Endothelial cell of umbilical vein (primary cell): Measurements from ENCODE around the gene PODNL1. TPM values are rescaled to one million over a fixed set of nuclear protein-coding genes. Genes with fewer than 3 reads are reported as not detected.

Source experiments
- BruUV-seq: library from RNA; stranded (reverse); fragments of 400-500 nt; replicated peaks from 2 replicates; lab custom pipeline; 2021; lab: Mats Ljungman, UMichigan
- CTCF ChIA-PET: fragments of 300-600, 350-600 bp; sonication (Branson Sonifier 250); formaldehyde crosslinking; loops from one replicate; lab custom pipeline; 2021; ENCODE audit warnings: antibody characterized with exemption, inconsistent platforms; lab: Charles Lee
- POLR2A ChIA-PET: fragments of 300-600, 350-600 bp; sonication (Branson Sonifier 250); formaldehyde crosslinking; loops from one replicate; lab custom pipeline; 2021; ENCODE audit warnings: antibody characterized with exemption, inconsistent platforms; lab: Charles Lee
- DNase-seq: peaks from one replicate; pipeline ENCODE4 v3.0.0-alpha.2; 2011; ENCODE audit warnings: low read depth, low spot score
- FAIRE-seq: peaks from 2 replicates; lab custom pipeline; 2011; peaks lifted over from hg19 to GRCh38; lab: Jason Lieb, UNC
- H2AFZ ChIP-seq: 2 replicates; pipeline ENCODE4 v1.6.0; 2012; ENCODE audit warnings: low read depth, low read length, control low read depth, inconsistent platforms
- H3K27ac ChIP-seq: 2 replicates; pipeline ENCODE4 v1.5.1; 2011; ENCODE audit warnings: low read depth, mild to moderate bottlenecking, control low read depth, low read length, moderate library complexity; ENCODE audit not compliant: insufficient read depth
- H3K27me3 ChIP-seq, 2 experiments: 2 replicates each; pipeline versions ENCODE4 v1.6.0 to v1.6.1; 2011; ENCODE audit warnings: low read length in 2 of 2, mixed read lengths in 1 of 2; ENCODE audit not compliant: control insufficient read depth in 2 of 2, insufficient read depth in 2 of 2
- H3K36me3 ChIP-seq, 2 experiments: 2 replicates in 1 of 2; 3 replicates in 1 of 2; pipeline ENCODE4 v1.5.1; 2011; ENCODE audit warnings: low read length in 2 of 2, mild to moderate bottlenecking in 1 of 2, moderate library complexity in 1 of 2; ENCODE audit not compliant: control insufficient read depth in 2 of 2, insufficient read depth in 2 of 2; ENCODE audit errors: extremely low read depth in 1 of 2
- H3K4me1 ChIP-seq: 3 replicates; pipeline ENCODE4 v1.5.1; 2011; ENCODE audit warnings: mild to moderate bottlenecking, low read length; ENCODE audit not compliant: control insufficient read depth, insufficient read depth; ENCODE audit errors: extremely low read depth
- H3K4me2 ChIP-seq: 2 replicates; pipeline ENCODE4 v1.6.1; 2011; ENCODE audit warnings: low read length, control low read depth, mixed read lengths; ENCODE audit not compliant: insufficient read depth
- H3K4me3 ChIP-seq, 3 experiments: fragments of 200-600 bp in 1 of 3; sonication (generic), shearing (Covaris generic) in 1 of 3; replicated peaks in 1 of 3; 2 replicates each; pipeline ENCODE4 v1.5.1; 2011 to 2016; ENCODE audit warnings: control low read depth in 3 of 3, low read length in 3 of 3, mild to moderate bottlenecking in 2 of 3, inconsistent platforms in 1 of 3, low read depth in 1 of 3, moderate library complexity in 1 of 3; ENCODE audit not compliant: insufficient read depth in 1 of 3
- H3K79me2 ChIP-seq: 2 replicates; pipeline ENCODE4 v1.6.0; 2012; ENCODE audit warnings: low read length, inconsistent platforms; ENCODE audit not compliant: control insufficient read depth, insufficient read depth
- H3K9ac ChIP-seq: replicated peaks from 2 replicates; pipeline ENCODE3; 2011; ENCODE audit warnings: low read length, control low read depth; ENCODE audit not compliant: insufficient read depth; ENCODE audit errors: extremely low read depth
- H3K9me1 ChIP-seq: replicated peaks from 3 replicates; pipeline ENCODE4 v1.6.0; 2011; ENCODE audit warnings: mild to moderate bottlenecking, low read length; ENCODE audit not compliant: control insufficient read depth, insufficient read depth; ENCODE audit errors: extremely low read depth
- H3K9me3 ChIP-seq: replicated peaks from 2 replicates; pipeline ENCODE4 v1.5.1; 2012; ENCODE audit warnings: low read length, inconsistent platforms; ENCODE audit not compliant: control insufficient read depth, insufficient read depth
- H4K20me1 ChIP-seq: replicated peaks from 2 replicates; pipeline ENCODE3; 2011; ENCODE audit warnings: mild to moderate bottlenecking, low read length; ENCODE audit not compliant: control insufficient read depth, insufficient read depth; ENCODE audit errors: extremely low read depth
- FOS ChIP-seq: IDR thresholded peaks from 2 replicates; pipeline ENCODE4 v1.6.1; 2011; ENCODE audit warnings: mild to moderate bottlenecking, low read length, moderate library complexity, borderline replicate concordance; ENCODE audit not compliant: insufficient read depth
- GATA2 ChIP-seq: IDR thresholded peaks from 2 replicates; pipeline ENCODE4 v1.7.0; 2011; ENCODE audit warnings: low read depth, mild to moderate bottlenecking, moderate library complexity, mixed read lengths, low read length; ENCODE audit not compliant: insufficient read length, insufficient read depth
- JUN ChIP-seq: IDR thresholded peaks from 2 replicates; pipeline ENCODE4 v1.6.1; 2011; ENCODE audit warnings: borderline replicate concordance, low read depth; ENCODE audit not compliant: insufficient read length, insufficient read depth
- MYC ChIP-seq: IDR thresholded peaks from one replicate; pipeline ENCODE4 v1.6.1; 2011; ENCODE audit warnings: mild to moderate bottlenecking, low read depth, low read length
- POLR2AphosphoS5 ChIP-seq: IDR thresholded peaks from 2 replicates; pipeline ENCODE4 v1.6.1; 2012; ENCODE audit warnings: low read depth, mild to moderate bottlenecking, control low read depth, low read length, moderate library complexity; ENCODE audit not compliant: insufficient read depth
- dilution Hi-C: fragments of 300-500 bp; cut with MboI; formaldehyde crosslinking; loops from one replicate; pipeline ENCODE4 v1.15.0; 2019; ENCODE audit warnings: low sequenced_read_pairs; ENCODE audit not compliant: extremely low pct_ligation_motif_present
- intact Hi-C: fragments of 100-400 bp; cut with micrococcal nuclease; formaldehyde crosslinking; loops from one replicate; pipeline ENCODE4 v1.10.0; 2022
- polyA plus RNA-seq, 4 experiments: library from polyadenylated mRNA; depleted of rRNA in 3 of 4; stranded (reverse) in 3 of 4; unstranded in 1 of 4; fragments of >200 nt; gene quantifications; 2 replicates each; pipeline versions ENCODE4 v1.2.1 to v1.2.3, GENCODE V29; 2011 to 2012; ENCODE audit warnings: missing spikeins in 1 of 4
- total RNA-seq: library from RNA; stranded (reverse); gene quantifications from 2 replicates; pipeline ENCODE4 v1.2.3, GENCODE V29; 2021
- TF ChIP-seq, protein P1 (sequence below): IDR thresholded peaks from 2 replicates; pipeline ENCODE4 v1.6.1; 2011; ENCODE audit not compliant: insufficient read depth, insufficient read length

Gene PODNL1
- total and polyA plus RNA-seq, 2 donors (not counting 3 experiments of a cell fraction or from before 2014, with no cell fraction given): 0.21 TPM; not detected in 1

GRCh38 chr19:13881692-13882418 is 56.4 kb downstream of the PODNL1 start:
- Histone ChIP-seq H3K4me1 (peaks cover 5% of the 10 kb centered on the region), H3K27me3 (no peaks in the 10 kb centered on the region), H3K36me3 (no peaks in the 10 kb centered on the region), H3K9me1 (no peaks in the 10 kb centered on the region), H4K20me1 (no peaks in the 10 kb centered on the region), H3K4me3 (no peak overlapping the region), H3K9me3 (no peaks in the 10 kb centered on the region), H3K27ac (no peak overlapping the region), H3K79me2 (no peaks in the 10 kb centered on the region), H2AFZ (peak overlapping the region; percentile 8), H3K4me2 (no peak overlapping the region), H3K9ac (no peak overlapping the region)
- no TSS peak for BruUV-seq
- ChIA-PET CTCF (interaction anchor here (1.5 to 8.1 kb wide), 6 partner anchors 71 to 467 kb away, joined by 3 to 74 read pairs (median 7); partner anchors contain the start of genes DCAF15 and MISP3), POLR2A (no interaction called here)
- FAIRE-seq (no peak), DNase-seq (no peak)
- no peak for TF ChIP-seq JUN
- TF ChIP-seq GATA2: no peak
- no peak for TF ChIP-seq FOS
- no peak for TF ChIP-seq POLR2AphosphoS5
- TF ChIP-seq MYC: no peak
- dilution Hi-C loops: no loop called here
- intact Hi-C loops: loop anchor here (5.0 kb wide), 2 partner anchors 175 to 465 kb away; no protein-coding TSS in a partner anchor

- Histone ChIP-seq H3K27ac (no peak overlapping the region), H3K4me3 (no peak overlapping the region)
- TF ChIP-seq GATA2 (no peak), JUN (no peak), FOS (no peak)
- TF ChIP-seq, protein P1, sequence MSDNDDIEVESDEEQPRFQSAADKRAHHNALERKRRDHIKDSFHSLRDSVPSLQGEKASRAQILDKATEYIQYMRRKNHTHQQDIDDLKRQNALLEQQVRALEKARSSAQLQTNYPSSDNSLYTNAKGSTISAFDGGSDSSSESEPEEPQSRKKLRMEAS: no peak
Measured at GRCh38 chr19:13881251-13881691, 56.9 kb downstream of the PODNL1 start.

More at GRCh38 chr19:13881251-13881691, 56.9 kb downstream of the PODNL1 start:
- POLR2A ChIA-PET: no interaction called here
- CTCF ChIA-PET: interaction anchor here (1.0 to 8.1 kb wide), 9 partner anchors 8 to 467 kb away, joined by 3 to 74 read pairs (median 6); partner anchors contain the start of genes ASF1B, DCAF15, IL27RA and MISP3
- Histone ChIP-seq H3K79me2 (no peaks in the 10 kb centered on the region), H4K20me1 (no peaks in the 10 kb centered on the region), H3K36me3 (no peaks in the 10 kb centered on the region), H3K9me3 (no peaks in the 10 kb centered on the region), H3K4me2 (no peak overlapping the region), H3K9ac (no peak overlapping the region), H3K27me3 (no peaks in the 10 kb centered on the region), H2AFZ (no peak overlapping the region), H3K4me1 (peaks cover 5% of the 10 kb centered on the region), H3K9me1 (no peaks in the 10 kb centered on the region)
- FAIRE-seq (no peak), DNase-seq (no peak)
- dilution Hi-C loops (no loop called here), intact Hi-C loops (loop anchor here (5.0 kb wide), 2 partner anchors 176 to 466 kb away; no protein-coding TSS in a partner anchor)
- BruUV-seq: no TSS peak
